ENCODE results near the gene MACROD2. TPM values are rescaled to one million over a fixed set of nuclear protein-coding genes. Genes with fewer than 3 reads are reported as not detected.

Gene MACROD2
- total and polyA plus RNA-seq, 2 experiments from 2014 or later = 2.8 to 4.3 TPM

DNA sequence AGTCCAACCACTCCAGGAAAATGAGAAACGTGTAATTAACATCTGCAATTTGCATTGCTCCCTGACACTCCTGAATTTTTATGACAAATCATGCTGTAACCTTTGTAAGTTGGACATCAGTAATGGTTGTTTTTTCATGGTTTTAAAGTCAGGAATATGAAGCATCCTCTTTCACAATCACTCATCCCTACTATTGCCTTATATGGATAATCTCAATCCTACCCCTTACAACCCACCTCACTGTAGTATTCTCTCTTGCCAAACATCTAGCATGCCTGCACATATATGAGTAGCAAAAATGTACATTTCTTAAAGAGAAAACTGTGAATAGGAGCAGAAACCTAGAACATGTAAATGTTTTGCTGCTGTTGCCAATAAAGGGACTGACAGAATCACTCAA is 1848.5 kb downstream of the MACROD2 start:
- Mint-ChIP-seq H3K27ac (no peak overlapping the region), H3K9me3 (peaks cover 4% of the 10 kb centered on the region; the same call in 1 of the 3 replicates), H3K36me3 (ENCODE audit: low read depth) (no peaks in the 10 kb centered on the region), H3K27me3 (ENCODE audit: insufficient read depth, low read depth, poor library complexity) (peaks cover 3% of the 10 kb centered on the region), H3K4me3 (no peak overlapping the region), H3K4me1 (peaks cover 5% of the 10 kb centered on the region; the same call in 2 of the 3 replicates)
- H3K27me3 ChIP-seq (ENCODE audit: insufficient read depth) = no peaks in the 10 kb centered on the region
- DNase-seq (ENCODE audit: low spot score) = no peak
- H3K79me2 ChIP-seq (replicated peaks; ENCODE audit: insufficient read depth) = no peaks in the 10 kb centered on the region
- no peak for ATAC-seq
- H4K20me1 ChIP-seq (replicated peaks; ENCODE audit: insufficient read depth) = no peaks in the 10 kb centered on the region
- H3K4me3 ChIP-seq = no peak overlapping the region
- no peak overlapping the region for H3K27ac ChIP-seq (ENCODE audit: low read depth)
- H2AFZ ChIP-seq = no peak overlapping the region
- no peak overlapping the region for H3K4me2 ChIP-seq
- peaks cover 1% of the 10 kb centered on the region; the same call in 1 of the 2 replicates for H3K4me1 ChIP-seq (ENCODE audit: insufficient read depth)
- H3K9me2 ChIP-seq (ENCODE audit: insufficient read depth) = peaks cover 5% of the 10 kb centered on the region; the same call in 1 of the 2 replicates
- TF ChIP-seq ZNF331 (CRISPR knock-in tag; IDR thresholded peaks at IDR 0.05; ENCODE audit: low read depth) (no peak), EZH2 (IDR thresholded peaks at IDR 0.05; ENCODE audit: low read depth, unreplicated experiment) (no peak), STAT1 (IDR thresholded peaks at IDR 0.05; ENCODE audit: unreplicated experiment) (no peak)
- TF ChIP-seq, protein P1, sequence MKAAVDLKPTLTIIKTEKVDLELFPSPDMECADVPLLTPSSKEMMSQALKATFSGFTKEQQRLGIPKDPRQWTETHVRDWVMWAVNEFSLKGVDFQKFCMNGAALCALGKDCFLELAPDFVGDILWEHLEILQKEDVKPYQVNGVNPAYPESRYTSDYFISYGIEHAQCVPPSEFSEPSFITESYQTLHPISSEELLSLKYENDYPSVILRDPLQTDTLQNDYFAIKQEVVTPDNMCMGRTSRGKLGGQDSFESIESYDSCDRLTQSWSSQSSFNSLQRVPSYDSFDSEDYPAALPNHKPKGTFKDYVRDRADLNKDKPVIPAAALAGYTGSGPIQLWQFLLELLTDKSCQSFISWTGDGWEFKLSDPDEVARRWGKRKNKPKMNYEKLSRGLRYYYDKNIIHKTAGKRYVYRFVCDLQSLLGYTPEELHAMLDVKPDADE (IDR thresholded peaks at IDR 0.05) = no peak
- no peaks in the 10 kb centered on the region for H3F3A ChIP-seq (replicated peaks; ENCODE audit: low read depth)
- no peaks in the 10 kb centered on the region for H3K36me3 ChIP-seq (ENCODE audit: insufficient read depth)

DNA sequence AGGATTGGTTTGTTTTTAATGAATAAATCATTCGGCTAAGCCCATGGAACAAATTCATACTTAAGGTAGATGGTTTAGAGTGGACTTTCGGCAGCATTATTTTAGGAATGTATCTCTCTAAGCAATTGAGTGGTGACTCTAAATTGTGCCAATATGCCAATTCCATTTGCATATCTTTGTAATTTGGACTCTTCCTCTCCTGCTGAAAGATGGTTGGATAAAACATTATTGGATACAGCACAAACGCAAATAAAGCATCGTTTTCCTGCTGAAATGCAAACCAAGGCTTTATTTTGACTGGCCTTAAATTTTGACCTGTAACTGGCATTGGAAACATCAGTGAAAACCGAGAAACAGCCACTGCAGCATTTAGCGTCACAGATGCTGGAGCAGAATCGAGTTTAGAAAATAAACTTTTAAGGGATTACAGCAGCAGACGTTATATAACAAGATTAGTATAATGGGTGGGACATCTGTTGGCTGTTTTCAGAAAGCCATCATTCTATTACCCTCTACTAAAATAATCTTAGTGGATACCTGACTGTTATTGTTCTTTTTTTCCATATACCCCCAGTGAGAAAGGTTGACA is 1852.0 kb downstream of the MACROD2 start:
- H3K4me3 Mint-ChIP-seq = no peak overlapping the region
- H3K27me3 Mint-ChIP-seq (ENCODE audit: insufficient read depth, low read depth, poor library complexity) = no peaks in the 10 kb centered on the region
- ATAC-seq (no peak), DNase-seq (ENCODE audit: low spot score) (no peak)
- Histone ChIP-seq H3K36me3 (ENCODE audit: insufficient read depth) (no peaks in the 10 kb centered on the region), H3K4me2 (no peak overlapping the region), H3K27me3 (ENCODE audit: insufficient read depth) (no peaks in the 10 kb centered on the region), H3K4me3 (no peak overlapping the region), H3F3A (replicated peaks; ENCODE audit: low read depth) (no peaks in the 10 kb centered on the region), H3K79me2 (replicated peaks; ENCODE audit: insufficient read depth) (no peaks in the 10 kb centered on the region), H3K9me2 (ENCODE audit: insufficient read depth) (peaks cover 11% of the 10 kb centered on the region; the same call in 1 of the 2 replicates), H2AFZ (no peak overlapping the region), H3K4me1 (ENCODE audit: insufficient read depth) (peaks cover 7% of the 10 kb centered on the region), H4K20me1 (replicated peaks; ENCODE audit: insufficient read depth) (no peaks in the 10 kb centered on the region), H3K27ac (ENCODE audit: low read depth) (no peak overlapping the region)
- no peaks in the 10 kb centered on the region for H3K36me3 Mint-ChIP-seq (ENCODE audit: low read depth)
- peaks cover 12% of the 10 kb centered on the region for H3K4me1 Mint-ChIP-seq
- no peak overlapping the region for H3K27ac Mint-ChIP-seq
- H3K9me3 Mint-ChIP-seq = no peaks in the 10 kb centered on the region; the same call in 2 of the 3 replicates
- no peak for TF ChIP-seq EZH2 (IDR thresholded peaks at IDR 0.05; ENCODE audit: low read depth, unreplicated experiment)
- TF ChIP-seq, protein P1 (IDR thresholded peaks at IDR 0.05) = no peak
- TF ChIP-seq ZNF114 (CRISPR knock-in tag; IDR thresholded peaks at IDR 0.05) = no peak
- no peak for TF ChIP-seq POLR2AphosphoS5 (IDR thresholded peaks at IDR 0.05; ENCODE audit: low read depth)
- no peak for TF ChIP-seq ZNF331 (CRISPR knock-in tag; IDR thresholded peaks at IDR 0.05; ENCODE audit: low read depth)
- TF ChIP-seq JUNB (IDR thresholded peaks at IDR 0.05; ENCODE audit: unreplicated experiment) = no peak
- TF ChIP-seq STAT1 (IDR thresholded peaks at IDR 0.05; ENCODE audit: unreplicated experiment) = no peak
- TF ChIP-seq CREB1 (CRISPR knock-in tag; IDR thresholded peaks at IDR 0.05; ENCODE audit: low read depth) = no peak
- TF ChIP-seq, protein P2, sequence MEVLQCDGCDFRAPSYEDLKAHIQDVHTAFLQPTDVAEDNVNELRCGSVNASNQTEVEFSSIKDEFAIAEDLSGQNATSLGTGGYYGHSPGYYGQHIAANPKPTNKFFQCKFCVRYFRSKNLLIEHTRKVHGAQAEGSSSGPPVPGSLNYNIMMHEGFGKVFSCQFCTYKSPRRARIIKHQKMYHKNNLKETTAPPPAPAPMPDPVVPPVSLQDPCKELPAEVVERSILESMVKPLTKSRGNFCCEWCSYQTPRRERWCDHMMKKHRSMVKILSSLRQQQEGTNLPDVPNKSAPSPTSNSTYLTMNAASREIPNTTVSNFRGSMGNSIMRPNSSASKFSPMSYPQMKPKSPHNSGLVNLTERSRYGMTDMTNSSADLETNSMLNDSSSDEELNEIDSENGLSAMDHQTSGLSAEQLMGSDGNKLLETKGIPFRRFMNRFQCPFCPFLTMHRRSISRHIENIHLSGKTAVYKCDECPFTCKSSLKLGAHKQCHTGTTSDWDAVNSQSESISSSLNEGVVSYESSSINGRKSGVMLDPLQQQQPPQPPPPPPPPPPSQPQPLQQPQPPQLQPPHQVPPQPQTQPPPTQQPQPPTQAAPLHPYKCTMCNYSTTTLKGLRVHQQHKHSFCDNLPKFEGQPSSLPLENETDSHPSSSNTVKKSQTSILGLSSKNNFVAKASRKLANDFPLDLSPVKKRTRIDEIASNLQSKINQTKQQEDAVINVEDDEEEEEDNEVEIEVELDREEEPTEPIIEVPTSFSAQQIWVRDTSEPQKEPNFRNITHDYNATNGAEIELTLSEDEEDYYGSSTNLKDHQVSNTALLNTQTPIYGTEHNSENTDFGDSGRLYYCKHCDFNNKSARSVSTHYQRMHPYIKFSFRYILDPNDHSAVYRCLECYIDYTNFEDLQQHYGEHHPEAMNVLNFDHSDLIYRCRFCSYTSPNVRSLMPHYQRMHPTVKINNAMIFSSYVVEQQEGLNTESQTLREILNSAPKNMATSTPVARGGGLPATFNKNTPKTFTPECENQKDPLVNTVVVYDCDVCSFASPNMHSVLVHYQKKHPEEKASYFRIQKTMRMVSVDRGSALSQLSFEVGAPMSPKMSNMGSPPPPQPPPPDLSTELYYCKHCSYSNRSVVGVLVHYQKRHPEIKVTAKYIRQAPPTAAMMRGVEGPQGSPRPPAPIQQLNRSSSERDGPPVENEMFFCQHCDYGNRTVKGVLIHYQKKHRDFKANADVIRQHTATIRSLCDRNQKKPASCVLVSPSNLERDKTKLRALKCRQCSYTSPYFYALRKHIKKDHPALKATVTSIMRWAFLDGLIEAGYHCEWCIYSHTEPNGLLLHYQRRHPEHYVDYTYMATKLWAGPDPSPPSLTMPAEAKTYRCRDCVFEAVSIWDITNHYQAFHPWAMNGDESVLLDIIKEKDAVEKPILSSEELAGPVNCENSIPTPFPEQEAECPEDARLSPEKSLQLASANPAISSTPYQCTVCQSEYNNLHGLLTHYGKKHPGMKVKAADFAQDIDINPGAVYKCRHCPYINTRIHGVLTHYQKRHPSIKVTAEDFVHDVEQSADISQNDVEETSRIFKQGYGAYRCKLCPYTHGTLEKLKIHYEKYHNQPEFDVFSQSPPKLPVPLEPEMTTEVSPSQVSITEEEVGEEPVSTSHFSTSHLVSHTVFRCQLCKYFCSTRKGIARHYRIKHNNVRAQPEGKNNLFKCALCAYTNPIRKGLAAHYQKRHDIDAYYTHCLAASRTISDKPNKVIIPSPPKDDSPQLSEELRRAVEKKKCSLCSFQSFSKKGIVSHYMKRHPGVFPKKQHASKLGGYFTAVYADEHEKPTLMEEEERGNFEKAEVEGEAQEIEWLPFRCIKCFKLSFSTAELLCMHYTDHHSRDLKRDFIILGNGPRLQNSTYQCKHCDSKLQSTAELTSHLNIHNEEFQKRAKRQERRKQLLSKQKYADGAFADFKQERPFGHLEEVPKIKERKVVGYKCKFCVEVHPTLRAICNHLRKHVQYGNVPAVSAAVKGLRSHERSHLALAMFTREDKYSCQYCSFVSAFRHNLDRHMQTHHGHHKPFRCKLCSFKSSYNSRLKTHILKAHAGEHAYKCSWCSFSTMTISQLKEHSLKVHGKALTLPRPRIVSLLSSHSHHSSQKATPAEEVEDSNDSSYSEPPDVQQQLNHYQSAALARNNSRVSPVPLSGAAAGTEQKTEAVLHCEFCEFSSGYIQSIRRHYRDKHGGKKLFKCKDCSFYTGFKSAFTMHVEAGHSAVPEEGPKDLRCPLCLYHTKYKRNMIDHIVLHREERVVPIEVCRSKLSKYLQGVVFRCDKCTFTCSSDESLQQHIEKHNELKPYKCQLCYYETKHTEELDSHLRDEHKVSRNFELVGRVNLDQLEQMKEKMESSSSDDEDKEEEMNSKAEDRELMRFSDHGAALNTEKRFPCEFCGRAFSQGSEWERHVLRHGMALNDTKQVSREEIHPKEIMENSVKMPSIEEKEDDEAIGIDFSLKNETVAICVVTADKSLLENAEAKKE (CRISPR knock-in tag; IDR thresholded peaks at IDR 0.05) = no peak
- no peak for TF ChIP-seq NANOG (IDR thresholded peaks at IDR 0.05; ENCODE audit: borderline replicate concordance)
- no peak for TF ChIP-seq EZH2phosphoT487 (IDR thresholded peaks at IDR 0.05; ENCODE audit: unreplicated experiment)

All from GM23338 (cell line).